ENCODE results near the gene STX18.

STX18 gene

DNA sequence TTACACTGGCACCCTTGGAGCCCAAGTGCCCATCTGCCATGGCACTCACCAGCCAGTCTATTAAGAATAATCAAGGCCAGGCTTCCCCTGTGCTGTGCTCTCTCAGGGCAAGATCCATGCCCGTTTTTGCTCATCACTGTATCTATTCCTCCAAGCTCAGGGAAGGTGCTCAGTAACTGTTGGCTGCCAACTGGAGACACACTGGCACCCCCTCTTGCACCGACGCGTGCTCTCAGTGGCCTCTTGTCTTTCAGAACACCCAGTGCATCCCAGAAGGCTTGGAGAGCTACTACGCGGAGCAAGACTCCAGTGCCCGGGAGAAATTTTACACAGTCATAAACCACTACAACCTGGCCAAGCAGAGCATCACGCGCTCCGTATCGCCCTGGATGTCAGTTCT lies 124.9 kb downstream of the STX18 start:
- no peak for TF ChIP-seq CTCF (IDR thresholded peaks at IDR 0.05; ENCODE audit: control insufficient read depth, extremely low read depth, insufficient read depth)
- H3K4me3 ChIP-seq (ENCODE audit: low read depth, low read length), result no peak overlapping the region
- no peak for DNase-seq (ENCODE audit: low read depth)

- DNase-seq (ENCODE audit: low read depth), result no peak
- H3K4me3 ChIP-seq (ENCODE audit: low read depth, low read length), result no peak overlapping the region
- TF ChIP-seq CTCF (IDR thresholded peaks at IDR 0.05; ENCODE audit: control insufficient read depth, extremely low read depth, insufficient read depth), result no peak
These were observed 125.7 kb downstream of the STX18 start for GRCh38 chr4:4415806-4416805.

DNA sequence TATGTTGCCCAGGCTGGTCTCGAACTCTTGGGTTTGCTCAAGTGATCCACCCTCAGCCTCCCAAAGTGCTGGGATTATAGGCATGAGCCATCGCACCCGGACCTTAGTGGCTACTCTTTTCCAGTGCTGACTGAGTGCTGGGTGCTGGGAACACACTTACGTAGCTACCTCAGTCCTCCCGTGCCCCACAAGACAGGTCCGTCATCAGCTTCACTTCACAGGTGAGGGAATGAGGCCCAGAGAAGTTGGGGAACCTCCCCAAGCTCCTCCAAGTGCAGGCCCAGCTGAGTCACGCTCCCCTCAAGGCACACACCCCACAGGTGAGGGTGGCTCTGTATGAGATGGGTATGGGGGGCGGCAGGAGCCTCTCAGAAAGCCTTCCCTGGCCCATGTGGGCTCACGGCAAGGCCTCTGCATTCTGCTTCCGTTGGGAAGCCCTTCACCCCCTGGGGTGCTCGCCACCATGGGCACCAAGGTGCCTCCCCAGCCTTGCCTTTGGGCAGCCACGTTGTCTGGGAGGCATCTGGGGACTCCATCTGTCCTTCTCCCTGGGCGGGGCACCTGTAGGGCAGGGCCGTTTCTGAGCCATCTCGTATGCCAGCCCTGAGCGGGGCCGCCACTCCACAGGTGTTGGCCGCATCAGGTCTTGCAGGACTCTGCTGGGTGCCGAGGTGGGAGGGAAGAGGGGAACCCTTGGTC lies 126.6 kb downstream of the STX18 start:
- no peak for TF ChIP-seq CTCF (IDR thresholded peaks at IDR 0.05; ENCODE audit: control insufficient read depth, extremely low read depth, insufficient read depth)
- DNase-seq (ENCODE audit: low read depth), result no peak
- no peak overlapping the region for H3K4me3 ChIP-seq (ENCODE audit: low read depth, low read length)

- DNase-seq (ENCODE audit: low read depth), result no peak
- no peak overlapping the region for H3K4me3 ChIP-seq (ENCODE audit: low read depth, low read length)
- no peak for TF ChIP-seq CTCF (IDR thresholded peaks at IDR 0.05; ENCODE audit: control insufficient read depth, extremely low read depth, insufficient read depth)
These were observed 128.0 kb downstream of the STX18 start for GRCh38 chr4:4413806-4414205.

DNA sequence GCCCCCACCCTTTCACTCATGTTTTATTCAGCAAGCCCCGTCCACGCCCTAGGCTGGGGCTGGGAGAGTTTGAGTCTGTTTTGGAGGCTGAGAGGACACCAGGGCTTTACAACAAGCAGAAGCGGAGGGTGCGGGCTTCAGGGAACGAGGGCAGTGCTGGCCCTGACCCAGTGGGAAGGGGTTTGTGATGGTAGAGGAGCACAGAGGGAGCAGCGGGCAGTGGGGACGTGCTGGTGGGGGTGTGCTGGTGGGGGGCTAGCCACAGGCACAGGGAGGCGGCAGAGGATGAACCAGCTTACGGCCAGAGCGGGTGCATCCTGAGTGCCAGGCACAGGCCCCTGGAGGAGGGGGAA lies 128.5 kb downstream of the STX18 start:
- H3K4me3 ChIP-seq (ENCODE audit: low read depth, low read length), result no peak overlapping the region
- no peak for DNase-seq (ENCODE audit: low read depth)
- no peak for TF ChIP-seq CTCF (IDR thresholded peaks at IDR 0.05; ENCODE audit: control insufficient read depth, extremely low read depth, insufficient read depth)

- no peak for DNase-seq (ENCODE audit: low read depth)
- no peak overlapping the region for H3K4me3 ChIP-seq (ENCODE audit: low read depth, low read length)
- no peak for TF ChIP-seq CTCF (IDR thresholded peaks at IDR 0.05; ENCODE audit: control insufficient read depth, extremely low read depth, insufficient read depth)
These were observed 129.0 kb downstream of the STX18 start for GRCh38 chr4:4412641-4413372.
